Activated gamma-delta T cell treated with anti-CD3 and anti-CD28 coated beads, Interleukin-2, amount 50 U/mL, for 16 hours (primary cell): Measurements from ENCODE around the gene APOH.

Experiments used
- DNase-seq: peaks from one replicate; pipeline ENCODE4 v3.0.0-alpha.2; 2020; ENCODE audit warnings: low read depth

Gene APOH

DNA sequence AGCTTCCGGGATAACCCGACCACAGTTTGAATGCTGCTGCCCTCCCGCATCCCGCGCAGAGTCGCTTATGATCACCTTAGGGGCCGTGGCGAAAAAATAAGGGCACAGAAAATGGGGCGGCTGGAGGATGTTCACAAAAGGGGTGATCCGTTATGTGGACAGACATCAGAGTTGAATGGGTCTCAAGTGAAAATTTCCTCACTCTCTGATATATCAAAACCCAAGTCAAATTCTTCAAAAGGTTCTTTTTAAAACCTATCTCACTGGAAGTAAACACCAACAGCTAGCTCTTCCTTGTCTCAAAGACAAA lies 36.9 kb downstream of the APOH start:
- DNase-seq, result no peak

DNA sequence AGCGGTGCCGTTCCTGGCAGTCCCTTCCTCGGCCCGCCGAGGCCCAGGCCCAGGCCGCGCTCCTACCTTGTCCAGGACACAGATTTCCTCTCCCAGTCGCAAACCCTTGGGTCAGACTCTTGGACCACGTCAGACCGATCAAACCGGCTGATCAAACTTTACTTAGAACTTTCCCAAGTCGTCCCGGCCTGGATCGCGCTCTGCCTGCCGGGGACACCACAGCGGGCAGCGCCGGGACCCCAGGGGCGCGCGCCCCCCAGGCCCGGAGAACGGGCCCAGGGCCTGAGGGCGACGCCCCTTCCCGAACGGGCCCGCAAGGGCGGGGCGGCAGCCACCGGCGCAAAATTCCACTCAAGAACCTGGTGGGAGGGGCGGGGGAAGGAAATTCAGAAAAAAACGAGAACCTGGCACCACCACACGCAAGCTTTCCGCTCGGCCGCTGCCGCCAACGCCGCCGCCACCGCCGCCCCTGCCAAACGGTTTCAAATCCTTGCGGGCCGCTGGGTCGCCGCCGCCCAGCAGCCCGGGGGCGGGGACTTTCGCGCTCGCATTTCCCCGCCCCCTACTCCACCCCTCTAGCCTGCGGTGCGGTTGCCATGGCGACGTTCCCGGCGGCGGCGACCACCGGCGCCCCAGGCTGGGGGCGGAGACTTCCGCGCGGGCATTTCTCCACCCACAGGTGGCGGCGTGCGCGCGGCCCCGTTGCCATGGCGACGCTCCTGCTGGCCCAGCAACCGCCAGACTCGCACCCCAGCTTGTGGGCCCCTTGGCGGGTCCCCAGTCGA lies 37.4 kb downstream of the APOH start, which contains the start of gene CEP112:
Gene CEP112 (minus strand): TSS at position 541 of the 785 bp plus-strand sequence.
- DNase-seq, result peak; percentile 81

DNA sequence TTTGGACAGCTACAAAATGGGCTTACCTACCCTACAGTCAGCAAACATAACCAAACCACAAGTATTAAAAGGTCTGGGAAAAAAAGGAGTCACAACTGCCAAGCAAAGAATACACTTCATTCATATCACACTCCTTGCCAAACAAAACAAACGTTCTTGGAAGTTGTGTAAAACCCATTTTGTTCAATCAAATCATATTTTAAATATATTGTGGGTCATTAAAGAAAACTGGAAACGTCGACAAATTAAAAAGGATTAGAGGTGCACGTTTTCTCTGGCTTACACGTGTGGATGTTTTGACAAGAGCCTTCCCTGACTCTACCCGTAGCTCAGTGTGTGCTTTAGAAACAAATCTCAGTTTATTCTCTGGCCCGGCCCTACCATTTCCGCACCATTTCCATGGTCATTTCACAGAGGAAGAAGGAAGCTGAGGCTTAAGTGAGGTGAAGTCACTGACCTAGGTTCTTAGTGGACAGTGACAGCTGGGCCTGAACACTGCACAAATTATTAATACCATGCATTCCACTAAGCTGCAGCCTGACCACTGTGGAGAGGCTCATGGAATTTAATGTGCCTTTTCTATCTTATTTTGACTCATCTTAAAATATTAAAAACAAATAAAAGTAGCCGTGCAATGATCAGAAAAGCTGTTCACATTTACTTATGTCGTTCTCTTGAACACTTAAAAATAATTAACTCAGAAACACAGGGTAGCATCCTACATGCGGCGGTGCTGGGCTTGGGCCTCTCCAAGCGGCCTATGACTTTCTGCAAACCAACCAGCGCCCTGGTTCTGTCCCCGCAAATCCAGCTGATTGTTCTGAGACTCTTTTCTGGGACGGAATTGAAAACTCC lies 38.2 kb downstream of the APOH start:
- no peak for DNase-seq

DNA sequence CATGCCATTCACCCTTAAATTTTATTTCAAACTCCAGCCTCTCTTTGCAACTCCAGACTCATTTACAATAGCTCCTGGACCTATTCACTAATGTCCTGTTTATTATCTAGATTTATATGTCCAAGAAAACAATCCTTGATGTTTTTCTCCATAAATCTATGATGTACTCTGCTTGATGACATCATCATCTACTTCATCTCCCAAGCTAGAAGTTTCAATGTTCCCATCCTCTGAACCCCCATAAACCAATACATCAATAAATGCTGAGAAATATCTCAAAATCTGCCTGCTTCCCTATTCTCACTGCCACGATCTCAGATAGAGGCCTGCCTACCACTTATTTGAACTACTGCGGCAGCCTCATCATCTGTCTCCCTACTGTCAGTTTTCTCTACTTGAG lies 41.5 kb downstream of the APOH start:
- DNase-seq, result no peak

DNA sequence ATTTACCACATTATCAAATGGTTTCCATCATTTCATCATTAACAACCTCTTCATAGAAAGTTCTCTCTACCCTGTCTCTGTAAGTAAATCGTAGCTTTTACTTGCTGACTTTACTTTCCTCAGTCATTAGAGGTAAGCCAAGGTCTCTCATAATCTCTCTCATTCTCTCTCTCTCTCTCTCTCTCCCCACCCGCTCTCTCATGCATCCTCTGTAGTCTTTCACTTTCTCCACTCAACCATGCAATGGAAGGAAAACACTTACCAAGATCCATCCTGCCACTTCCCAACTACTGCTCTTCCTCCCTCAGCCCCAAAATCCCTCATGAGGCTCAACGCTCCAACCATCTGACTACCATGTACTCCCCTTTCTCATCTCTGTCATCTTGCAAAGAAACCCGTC lies 43.4 kb downstream of the APOH start:
- no peak for DNase-seq

DNA sequence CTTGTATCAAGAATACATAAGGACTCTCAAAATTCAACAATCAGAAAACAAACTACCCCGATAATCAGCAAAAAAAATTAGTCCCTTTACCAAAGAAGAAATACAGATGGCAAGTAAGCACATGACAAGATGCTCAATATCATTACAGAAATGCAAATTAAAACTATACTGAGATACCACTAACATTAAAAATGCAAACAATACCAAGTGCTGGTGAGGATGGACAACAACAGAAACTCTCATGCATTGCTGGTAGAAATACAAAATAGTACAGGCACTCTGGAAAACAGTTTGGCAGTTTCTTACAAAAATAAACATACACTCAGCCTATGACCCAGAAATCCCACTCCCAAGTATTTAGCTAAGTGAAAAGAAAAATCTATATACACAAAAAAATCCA lies 44.8 kb downstream of the APOH start:
- no peak for DNase-seq

DNA sequence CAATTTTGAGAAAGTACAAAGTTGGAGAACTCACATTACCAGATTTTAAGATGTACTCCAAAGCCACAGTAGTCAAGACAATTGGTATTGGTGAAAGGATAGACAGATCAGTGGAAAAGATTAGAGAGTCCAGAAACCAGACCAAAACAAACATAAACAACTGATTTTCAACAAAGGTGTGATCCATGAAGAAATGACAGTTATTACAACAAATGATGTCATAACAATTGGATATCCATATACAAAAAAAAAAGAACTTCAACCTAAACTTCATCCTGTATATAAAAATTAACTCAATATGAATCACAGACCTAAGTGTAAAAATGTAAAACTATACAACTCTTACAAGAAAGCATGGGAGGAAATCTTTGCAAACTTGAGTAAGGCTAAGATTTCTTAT lies 45.7 kb downstream of the APOH start:
- no peak for DNase-seq

DNA sequence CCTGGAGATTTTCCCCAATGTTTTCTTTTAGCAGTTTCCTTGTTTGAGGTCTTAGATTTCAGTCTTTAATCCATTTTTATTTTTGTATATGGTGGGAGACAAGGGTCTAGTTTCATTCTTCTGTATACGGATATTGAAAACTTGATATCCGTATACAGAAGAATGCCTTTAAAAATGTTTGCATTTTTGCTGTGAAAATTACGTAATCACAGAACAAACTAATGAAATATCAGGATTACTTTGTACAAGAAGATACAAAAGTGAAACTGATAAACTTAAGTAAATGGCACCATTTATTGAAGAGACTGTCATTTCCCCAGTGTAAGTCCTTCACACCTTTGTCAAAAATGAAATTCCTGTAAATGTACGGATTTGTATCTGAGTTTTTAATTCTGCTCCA lies 50.6 kb downstream of the APOH start:
- no peak for DNase-seq

DNA sequence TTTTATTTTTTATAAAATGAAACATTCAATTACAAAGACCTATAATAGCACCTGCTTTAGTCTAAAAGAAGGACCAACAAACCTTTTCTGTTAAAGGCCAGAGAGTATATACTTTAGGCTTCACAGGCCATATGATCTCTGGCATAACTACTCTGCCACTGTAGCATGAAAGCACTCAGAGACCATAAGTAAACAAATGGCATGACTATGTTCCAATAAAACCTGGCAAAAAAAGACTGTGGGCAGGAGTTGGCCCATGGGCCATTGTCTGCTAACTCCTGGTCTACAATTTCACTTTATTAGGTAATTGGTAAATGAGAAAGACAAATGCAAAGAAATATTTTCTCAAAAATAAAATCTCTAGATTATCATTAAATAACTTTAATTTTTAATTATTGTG lies 52.2 kb downstream of the APOH start:
- DNase-seq, result no peak

DNA sequence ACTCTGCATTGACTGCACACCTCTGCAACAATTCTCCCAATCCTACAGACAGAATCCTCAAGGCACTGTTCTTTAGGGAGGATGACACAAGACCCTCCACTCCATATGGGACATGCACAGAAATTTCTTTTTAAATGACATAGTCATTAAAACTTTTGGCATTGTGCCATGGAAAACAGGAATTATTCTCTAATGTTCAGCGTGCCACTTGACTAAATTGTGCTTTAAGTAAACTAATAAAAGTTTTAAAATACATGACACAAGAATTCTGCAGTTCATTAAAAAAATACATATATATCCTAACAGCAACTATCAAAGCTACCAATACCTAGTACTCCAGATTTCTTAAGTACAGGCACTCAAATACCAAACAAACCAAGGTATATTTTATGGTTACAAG lies 53.3 kb downstream of the APOH start:
- no peak for DNase-seq

DNA sequence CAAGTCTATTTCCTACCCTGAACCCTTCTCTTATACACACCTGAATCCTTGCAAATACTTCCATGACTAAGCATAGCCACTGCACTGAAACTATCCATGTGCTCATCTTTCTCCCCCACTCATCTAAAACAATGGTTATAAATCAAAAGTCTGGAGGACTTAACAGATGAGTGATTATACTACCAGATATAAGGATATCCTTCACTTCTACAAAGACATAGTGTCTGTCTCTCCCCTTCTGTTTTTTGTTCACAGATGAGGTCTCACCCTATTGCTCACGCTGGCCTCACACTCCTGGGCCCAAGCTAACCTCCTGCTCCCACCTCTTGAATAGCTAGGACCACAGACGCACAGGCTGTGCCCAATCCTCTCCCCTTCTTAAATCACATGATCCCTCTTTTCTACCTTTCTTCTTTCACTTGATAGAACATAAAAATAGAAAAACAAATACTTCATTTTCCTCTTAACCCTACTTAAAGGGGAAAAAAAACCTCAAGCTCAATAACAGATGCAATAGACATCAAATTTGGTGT lies 56.5 kb downstream of the APOH start:
- DNase-seq, result no peak

DNA sequence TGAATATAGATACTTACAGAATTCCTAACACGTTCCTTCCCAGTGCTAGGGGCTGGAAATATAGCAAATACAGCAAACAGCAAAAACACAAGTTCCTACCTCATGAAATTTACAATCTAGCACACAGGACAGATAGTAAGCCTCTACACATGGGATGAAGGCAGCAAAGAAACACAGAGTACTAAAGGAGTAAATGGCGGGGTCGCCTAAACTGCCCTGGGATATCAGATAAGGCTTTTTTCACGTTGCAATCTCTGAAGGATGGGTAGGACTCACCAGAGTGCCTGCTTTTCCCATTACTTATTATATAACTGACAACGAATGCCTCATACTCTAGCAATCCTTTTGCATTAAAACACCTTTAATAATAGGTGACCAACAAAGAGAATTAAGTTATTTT lies 57.1 kb downstream of the APOH start:
- no peak for DNase-seq

DNA sequence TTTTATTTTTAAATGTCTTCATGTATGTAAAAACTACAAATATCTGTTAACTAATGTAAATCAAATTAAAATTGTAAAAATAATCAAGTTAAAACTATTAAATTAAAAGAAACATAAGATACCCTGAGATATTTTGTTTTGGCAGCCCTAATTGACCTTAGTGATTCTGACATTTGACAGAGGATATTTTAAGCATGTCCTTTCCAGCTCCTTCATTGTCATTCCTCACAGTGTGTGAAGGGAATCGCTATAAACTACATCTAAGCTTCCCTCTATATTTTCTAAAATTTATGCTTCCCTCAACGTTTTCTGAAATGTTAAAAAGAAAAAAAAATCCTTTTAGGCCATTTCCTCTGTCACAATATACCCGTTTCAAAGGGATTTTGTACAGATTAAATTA lies 57.5 kb downstream of the APOH start:
- no peak for DNase-seq

DNA sequence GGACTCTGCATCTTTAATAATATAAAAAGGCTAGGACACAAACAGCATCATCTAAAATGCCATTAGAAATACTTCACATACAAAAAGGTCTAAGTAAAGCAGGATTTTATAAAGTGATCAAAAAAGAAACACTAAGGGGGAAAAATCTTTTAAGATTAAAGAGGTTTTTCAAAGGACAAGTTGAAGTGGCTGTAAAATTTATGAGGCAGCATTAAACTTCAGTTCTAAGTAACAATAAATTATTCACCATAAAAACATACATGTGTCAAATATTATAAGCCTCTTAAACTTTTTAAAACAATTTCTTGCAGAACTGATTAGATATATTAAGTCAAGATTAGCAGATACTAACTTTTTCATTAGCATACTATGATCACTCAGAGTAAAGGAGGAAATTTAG lies 58.0 kb downstream of the APOH start:
- no peak for DNase-seq

DNA sequence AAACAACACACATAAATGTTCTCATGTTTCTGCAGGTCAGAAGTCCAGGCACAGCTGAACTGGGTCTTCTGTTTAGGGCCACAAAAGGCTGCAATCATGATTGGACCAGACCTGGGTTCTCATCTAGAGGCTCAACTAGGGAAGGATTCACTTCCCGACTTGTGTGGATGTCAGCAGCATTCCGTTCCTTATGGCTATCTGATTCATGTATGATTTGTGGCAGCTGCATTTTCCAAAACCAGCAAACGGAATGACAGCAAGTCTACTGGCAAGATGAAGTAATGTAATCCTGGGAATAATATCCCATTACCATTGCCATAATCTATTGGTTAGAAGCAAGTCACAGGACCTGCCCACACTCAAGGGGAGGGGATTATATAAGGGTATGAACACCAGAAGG lies 59.4 kb downstream of the APOH start:
- no peak for DNase-seq

DNA sequence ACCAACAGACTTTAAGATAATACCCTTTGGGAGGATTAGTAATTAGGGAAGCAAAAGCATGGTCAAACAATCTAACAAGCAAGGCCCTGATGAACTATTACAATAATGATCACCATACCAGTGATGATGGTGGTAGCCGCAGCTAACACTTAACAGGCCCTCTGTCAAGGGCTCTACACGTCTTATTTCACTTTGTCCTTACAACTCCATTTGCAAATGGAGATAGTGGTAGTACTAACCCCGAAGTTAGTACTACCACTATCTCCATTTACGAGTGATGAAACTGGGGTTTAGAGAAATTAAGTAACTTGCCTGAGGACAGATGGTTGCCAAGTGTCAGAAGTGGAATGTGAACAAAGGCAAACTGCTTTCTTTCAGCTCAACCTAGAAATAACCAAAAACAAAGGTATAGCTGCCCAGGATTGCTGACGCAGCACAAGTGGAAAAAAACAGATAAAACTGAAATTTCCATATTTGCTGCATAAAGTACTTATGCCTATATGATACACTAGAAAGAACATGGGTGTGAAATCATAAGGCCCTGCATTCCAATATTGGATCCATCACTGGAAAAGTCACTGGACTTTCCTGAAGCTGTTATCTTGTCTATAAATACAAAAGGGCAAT lies 61.9 kb downstream of the APOH start:
- no peak for DNase-seq

DNA sequence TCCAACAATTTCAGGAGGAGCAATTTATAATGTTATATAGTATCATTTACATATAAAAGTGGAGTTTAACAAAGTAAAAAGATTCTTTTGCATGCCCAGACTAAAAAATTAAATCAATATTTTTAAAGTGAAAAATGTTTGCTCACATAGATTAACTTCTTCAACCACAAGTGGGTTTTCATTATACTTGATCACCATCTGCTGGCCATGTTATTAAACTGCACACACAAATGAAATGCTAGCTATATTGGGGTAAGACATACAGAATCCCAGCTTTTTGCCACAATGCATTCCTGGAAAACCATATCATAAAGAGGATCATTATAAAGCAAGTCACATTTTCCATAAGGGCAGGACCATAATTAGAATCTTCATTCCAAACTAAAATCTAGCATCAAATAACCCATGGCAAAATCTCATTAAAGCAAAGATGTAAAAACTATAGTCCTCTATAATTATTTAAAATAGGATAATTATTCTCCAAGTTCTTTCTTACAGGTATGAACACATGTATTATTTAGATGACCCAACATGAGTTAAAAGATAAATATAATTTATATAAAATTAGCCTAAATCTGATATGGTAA lies 63.6 kb downstream of the APOH start:
- DNase-seq, result no peak
